Neural crest cell (in vitro differentiated cells): Measurements from ENCODE around the gene C4BPB. TPM values are rescaled to one million over a fixed set of nuclear protein-coding genes. Genes with fewer than 3 reads are reported as not detected.

ENCODE experiments used
- DNase-seq: peaks from one replicate; pipeline ENCODE4 v3.0.0; 2021; ENCODE audit warnings: low read depth, mixed read lengths, low spot score
- H3K27ac Mint-ChIP-seq: one replicate; pipeline ENCODE4 v1.8.0; 2021; ENCODE audit warnings: mild to moderate bottlenecking, mixed read lengths; ENCODE audit not compliant: unreplicated experiment
- H3K27me3 Mint-ChIP-seq: 2 replicates; pipeline ENCODE4 v1.8.0; 2021; ENCODE audit warnings: low read depth, mild to moderate bottlenecking, mixed read lengths
- H3K36me3 Mint-ChIP-seq: 2 replicates; pipeline ENCODE4 v1.8.0; 2021; ENCODE audit warnings: low read depth, mild to moderate bottlenecking, mixed read lengths
- H3K4me1 Mint-ChIP-seq: 2 replicates; pipeline ENCODE4 v1.8.0; 2021; ENCODE audit warnings: mixed read lengths
- H3K4me3 Mint-ChIP-seq: one replicate; pipeline ENCODE4 v1.8.0; 2021; ENCODE audit warnings: mild to moderate bottlenecking, mixed read lengths
- H3K9me3 Mint-ChIP-seq: 2 replicates; pipeline ENCODE4 v1.8.0; 2021; ENCODE audit warnings: mixed read lengths
- CTCF ChIP-seq: fragments of 200-600 bp; sonication (generic); conservative IDR thresholded peaks from 2 replicates; pipeline ENCODE4 v1.5.0; 2021; ENCODE audit warnings: antibody characterized with exemption, mild to moderate bottlenecking
- total RNA-seq: library from RNA; stranded (reverse); gene quantifications from 2 replicates; pipeline ENCODE4 v1.2.1, GENCODE V29; 2021

C4BPB gene
- total RNA-seq, 1 donor from 2014 or later, result not detected

GRCh38 chr1:207112616-207113296 is 24.1 kb downstream of the C4BPB start:
- no peak for DNase-seq
- TF ChIP-seq CTCF, result no peak
- Mint-ChIP-seq H3K4me1 (no peaks in the 10 kb centered on the region), H3K27ac (no peak overlapping the region), H3K27me3 (peaks cover 16% of the 10 kb centered on the region), H3K36me3 (no peaks in the 10 kb centered on the region), H3K9me3 (no peaks in the 10 kb centered on the region), H3K4me3 (no peak overlapping the region)

GRCh38 chr1:207115269-207115668 is 26.6 kb downstream of the C4BPB start:
- peaks cover 16% of the 10 kb centered on the region for H3K27me3 Mint-ChIP-seq
- no peaks in the 10 kb centered on the region for H3K4me1 Mint-ChIP-seq
- no peak overlapping the region for H3K4me3 Mint-ChIP-seq
- DNase-seq, result no peak
- no peaks in the 10 kb centered on the region for H3K36me3 Mint-ChIP-seq
- no peak for TF ChIP-seq CTCF
- no peak overlapping the region for H3K27ac Mint-ChIP-seq
- no peaks in the 10 kb centered on the region for H3K9me3 Mint-ChIP-seq

- peaks cover 3% of the 10 kb centered on the region for H3K27me3 Mint-ChIP-seq
- TF ChIP-seq CTCF, result no peak
- no peak overlapping the region for H3K27ac Mint-ChIP-seq
- no peak for DNase-seq
- H3K36me3 Mint-ChIP-seq, result no peaks in the 10 kb centered on the region
- H3K4me1 Mint-ChIP-seq, result no peaks in the 10 kb centered on the region
- no peak overlapping the region for H3K4me3 Mint-ChIP-seq
- H3K9me3 Mint-ChIP-seq, result peaks cover 17% of the 10 kb centered on the region
These were observed 35.7 kb downstream of the C4BPB start for GRCh38 chr1:207124389-207124788.

GRCh38 chr1:207128336-207128921 is 39.8 kb downstream of the C4BPB start:
- H3K27ac Mint-ChIP-seq, result no peak overlapping the region
- DNase-seq, result no peak
- no peaks in the 10 kb centered on the region for H3K4me1 Mint-ChIP-seq
- H3K4me3 Mint-ChIP-seq, result no peak overlapping the region
- peaks cover 25% of the 10 kb centered on the region for H3K9me3 Mint-ChIP-seq
- H3K27me3 Mint-ChIP-seq, result peaks cover under 1% of the 10 kb centered on the region
- TF ChIP-seq CTCF, result no peak
- H3K36me3 Mint-ChIP-seq, result no peaks in the 10 kb centered on the region

- DNase-seq, result no peak
- H3K4me1 Mint-ChIP-seq, result no peaks in the 10 kb centered on the region
- no peak for TF ChIP-seq CTCF
- H3K27ac Mint-ChIP-seq, result no peak overlapping the region
- H3K27me3 Mint-ChIP-seq, result no peaks in the 10 kb centered on the region
- peaks cover 25% of the 10 kb centered on the region for H3K9me3 Mint-ChIP-seq
- no peaks in the 10 kb centered on the region for H3K36me3 Mint-ChIP-seq
- H3K4me3 Mint-ChIP-seq, result no peak overlapping the region
These were observed 40.4 kb downstream of the C4BPB start for GRCh38 chr1:207129053-207129452.
